GM12892 (cell line): ENCODE results near the gene GAPDH.
"Not testable (repeated sequence)": the region's sequence is repeated elsewhere in the genome, so short reads cannot be mapped to it uniquely, and the experiment has no call there.

Experiments used
- POLR2A ChIP-seq: IDR thresholded peaks from 2 replicates; pipeline ENCODE4 v1.6.1; 2011; ENCODE audit warnings: low read depth, low read length, control low read depth
- POLR2AphosphoS5 ChIP-seq: IDR thresholded peaks from 2 replicates; pipeline ENCODE4 v1.6.1; 2011; ENCODE audit warnings: low read depth, low read length, control low read depth

DNA sequence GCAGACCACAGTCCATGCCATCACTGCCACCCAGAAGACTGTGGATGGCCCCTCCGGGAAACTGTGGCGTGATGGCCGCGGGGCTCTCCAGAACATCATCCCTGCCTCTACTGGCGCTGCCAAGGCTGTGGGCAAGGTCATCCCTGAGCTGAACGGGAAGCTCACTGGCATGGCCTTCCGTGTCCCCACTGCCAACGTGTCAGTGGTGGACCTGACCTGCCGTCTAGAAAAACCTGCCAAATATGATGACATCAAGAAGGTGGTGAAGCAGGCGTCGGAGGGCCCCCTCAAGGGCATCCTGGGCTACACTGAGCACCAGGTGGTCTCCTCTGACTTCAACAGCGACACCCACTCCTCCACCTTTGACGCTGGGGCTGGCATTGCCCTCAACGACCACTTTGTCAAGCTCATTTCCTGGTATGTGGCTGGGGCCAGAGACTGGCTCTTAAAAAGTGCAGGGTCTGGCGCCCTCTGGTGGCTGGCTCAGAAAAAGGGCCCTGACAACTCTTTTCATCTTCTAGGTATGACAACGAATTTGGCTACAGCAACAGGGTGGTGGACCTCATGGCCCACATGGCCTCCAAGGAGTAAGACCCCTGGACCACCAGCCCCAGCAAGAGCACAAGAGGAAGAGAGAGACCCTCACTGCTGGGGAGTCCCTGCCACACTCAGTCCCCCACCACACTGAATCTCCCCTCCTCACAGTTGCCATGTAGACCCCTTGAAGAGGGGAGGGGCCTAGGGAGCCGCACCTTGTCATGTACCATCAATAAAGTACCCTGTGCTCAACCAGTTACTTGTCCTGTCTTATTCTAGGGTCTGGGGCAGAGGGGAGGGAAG lies 3.5 kb downstream of the GAPDH start:
- not testable (repeated sequence) for TF ChIP-seq POLR2A, POLR2AphosphoS5
